Hepatocyte (in vitro differentiated cells): Measurements from ENCODE around the gene TSPAN9.

ENCODE experiments used
- EZH2 ChIP-seq: fragments of 200-600 bp; sonication (generic); IDR thresholded peaks from 2 replicates; pipeline ENCODE4 v1.6.1; 2016; ENCODE audit warnings: antibody characterized with exemption, mild to moderate bottlenecking, borderline replicate concordance
- EZH2phosphoT487 ChIP-seq: fragments of 200-600 bp; sonication (generic); IDR thresholded peaks from one replicate; pipeline ENCODE4 v1.6.1; 2018; ENCODE audit warnings: antibody characterized with exemption, mild to moderate bottlenecking, low read depth, moderate library complexity; ENCODE audit not compliant: unreplicated experiment, severe bottlenecking
- TF ChIP-seq, protein P1 (sequence below): fragments of 200-600 bp; sonication (generic); IDR thresholded peaks from 2 replicates; pipeline ENCODE4 v1.5.1; 2016; ENCODE audit warnings: antibody characterized with exemption, mild to moderate bottlenecking; ENCODE audit not compliant: poor library complexity

DNA sequence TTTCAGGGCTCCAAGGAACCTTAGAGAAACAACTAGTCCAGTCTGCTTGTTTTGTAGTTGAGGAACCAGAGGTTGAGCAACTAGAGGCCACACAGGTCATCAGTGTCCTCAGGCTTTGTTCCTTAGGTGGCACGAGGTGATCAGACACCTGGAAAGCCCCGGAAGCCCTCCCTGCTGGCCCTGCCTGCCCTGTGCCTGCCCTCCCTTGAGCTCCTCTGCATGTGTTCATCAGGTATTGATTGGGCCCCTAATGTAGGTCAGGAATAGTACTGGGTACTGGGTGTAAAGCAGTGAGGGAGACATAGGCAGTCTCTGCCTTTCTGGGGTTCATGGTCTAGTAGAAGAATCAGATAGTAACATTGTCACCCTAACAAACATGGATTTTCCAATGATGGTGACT is 114.3 kb downstream of the TSPAN9 start:
- TF ChIP-seq, protein P1, sequence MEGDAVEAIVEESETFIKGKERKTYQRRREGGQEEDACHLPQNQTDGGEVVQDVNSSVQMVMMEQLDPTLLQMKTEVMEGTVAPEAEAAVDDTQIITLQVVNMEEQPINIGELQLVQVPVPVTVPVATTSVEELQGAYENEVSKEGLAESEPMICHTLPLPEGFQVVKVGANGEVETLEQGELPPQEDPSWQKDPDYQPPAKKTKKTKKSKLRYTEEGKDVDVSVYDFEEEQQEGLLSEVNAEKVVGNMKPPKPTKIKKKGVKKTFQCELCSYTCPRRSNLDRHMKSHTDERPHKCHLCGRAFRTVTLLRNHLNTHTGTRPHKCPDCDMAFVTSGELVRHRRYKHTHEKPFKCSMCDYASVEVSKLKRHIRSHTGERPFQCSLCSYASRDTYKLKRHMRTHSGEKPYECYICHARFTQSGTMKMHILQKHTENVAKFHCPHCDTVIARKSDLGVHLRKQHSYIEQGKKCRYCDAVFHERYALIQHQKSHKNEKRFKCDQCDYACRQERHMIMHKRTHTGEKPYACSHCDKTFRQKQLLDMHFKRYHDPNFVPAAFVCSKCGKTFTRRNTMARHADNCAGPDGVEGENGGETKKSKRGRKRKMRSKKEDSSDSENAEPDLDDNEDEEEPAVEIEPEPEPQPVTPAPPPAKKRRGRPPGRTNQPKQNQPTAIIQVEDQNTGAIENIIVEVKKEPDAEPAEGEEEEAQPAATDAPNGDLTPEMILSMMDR, result no peak
- TF ChIP-seq EZH2 (no peak), EZH2phosphoT487 (no peak)
